PFSK-1 (cell line): ENCODE results near the gene SOX30.

Source experiments
- POLR2AphosphoS5 ChIP-seq: IDR thresholded peaks from 2 replicates; pipeline ENCODE4 v1.6.1; 2012; ENCODE audit warnings: low read depth, mild to moderate bottlenecking, control low read depth, low read length, moderate library complexity
- REST ChIP-seq, 2 experiments: IDR thresholded peaks; 2 replicates each; pipeline versions ENCODE4 v1.6.1 to v1.8.0; 2011 to 2012; ENCODE audit warnings: low read depth in 2 of 2, low read length in 2 of 2, control low read depth in 1 of 2, inconsistent platforms in 1 of 2, mild to moderate bottlenecking in 1 of 2, moderate library complexity in 1 of 2; ENCODE audit not compliant: insufficient read depth in 1 of 2
- TAF1 ChIP-seq: IDR thresholded peaks from 2 replicates; pipeline ENCODE4 v1.6.1; 2012; ENCODE audit warnings: low read length, control low read depth, borderline replicate concordance; ENCODE audit not compliant: insufficient read depth

- no peak for TF ChIP-seq REST (IDR thresholded peaks at IDR 0.05; ENCODE audit: insufficient read depth in 1 of 2, low read depth in 2 of 2, low read length in 2 of 2)
- TF ChIP-seq TAF1, result no peak
- TF ChIP-seq POLR2AphosphoS5, result no peak
Measured at GRCh38 chr5:157630341-157630740, 21.9 kb downstream of the SOX30 start.
